SJCRH30 (cell line): Measurements from ENCODE around the gene MRPL18. TPM values are rescaled to one million over a fixed set of nuclear protein-coding genes. Genes with fewer than 3 reads are reported as not detected.
A peak's percentile ranks its signal among the peaks of the same experiment; 100 is the strongest.
"Not testable (repeated sequence)": the region's sequence is repeated elsewhere in the genome, so short reads cannot be mapped to it uniquely, and the experiment has no call there.

Source experiments
- DNase-seq, 2 experiments: peaks; one replicate each; pipeline ENCODE4 v3.0.0-alpha.2; 2015 to 2020
- H3K27ac ChIP-seq: fragments of 250-450 bp; sonication (Bioruptor Pico); 2 replicates; pipeline ENCODE4 v1.5.1; 2020; ENCODE audit warnings: mild to moderate bottlenecking, moderate library complexity
- H3K27me3 ChIP-seq: fragments of 250-450 bp; sonication (Bioruptor Pico); 2 replicates; pipeline ENCODE4 v1.5.1; 2020; ENCODE audit warnings: mild to moderate bottlenecking, moderate library complexity
- H3K36me3 ChIP-seq: fragments of 250-450 bp; sonication (Bioruptor Pico); 2 replicates; pipeline ENCODE4 v1.5.1; 2020; ENCODE audit warnings: mild to moderate bottlenecking, moderate library complexity
- H3K4me1 ChIP-seq: fragments of 250-450 bp; sonication (Bioruptor Pico); 2 replicates; pipeline ENCODE4 v1.5.1; 2020; ENCODE audit warnings: mild to moderate bottlenecking, moderate library complexity
- H3K4me3 ChIP-seq: fragments of 250-450 bp; sonication (Bioruptor Pico); 2 replicates; pipeline ENCODE4 v1.5.1; 2020; ENCODE audit warnings: mild to moderate bottlenecking, moderate library complexity
- H3K9me3 ChIP-seq: fragments of 250-450 bp; sonication (Bioruptor Pico); replicated peaks from 2 replicates; pipeline ENCODE4 v1.5.1; 2020; ENCODE audit warnings: mild to moderate bottlenecking, moderate library complexity
- total RNA-seq: library from RNA; depleted of rRNA; stranded (reverse); fragments of >200 nt; shearing (Covaris generic); gene quantifications from 2 replicates; pipeline ENCODE4 v1.2.3, GENCODE V29; 2014

Gene MRPL18
- total RNA-seq, 1 experiment from 2014 or later = 137 TPM

GRCh38 chr6:159819098-159819497 lies 28.8 kb downstream of the MRPL18 start:
- no peak for DNase-seq
- no peaks in the 10 kb centered on the region for H3K9me3 ChIP-seq
- H3K27ac ChIP-seq = no peak overlapping the region
- H3K4me3 ChIP-seq = no peak overlapping the region
- no peaks in the 10 kb centered on the region for H3K36me3 ChIP-seq
- H3K27me3 ChIP-seq = no peaks in the 10 kb centered on the region; the same call in 1 of the 2 replicates
- H3K4me1 ChIP-seq = peaks cover 3% of the 10 kb centered on the region; the same call in 1 of the 2 replicates

- Histone ChIP-seq H3K27me3 (no peaks in the 10 kb centered on the region; the same call in 1 of the 2 replicates), H3K4me1 (peaks cover 3% of the 10 kb centered on the region; the same call in 1 of the 2 replicates), H3K4me3 (peak overlapping the region; percentile 17), H3K36me3 (no peaks in the 10 kb centered on the region), H3K27ac (no peak overlapping the region), H3K9me3 (no peaks in the 10 kb centered on the region)
- peak; percentile 77 to 84 for DNase-seq
Measured at GRCh38 chr6:159819932-159820640, 29.8 kb downstream of the MRPL18 start.

- no peak for DNase-seq
- H3K4me3 ChIP-seq = no peak overlapping the region
- H3K27me3 ChIP-seq = no peaks in the 10 kb centered on the region; the same call in 1 of the 2 replicates
- no peaks in the 10 kb centered on the region for H3K36me3 ChIP-seq
- no peaks in the 10 kb centered on the region for H3K9me3 ChIP-seq
- H3K27ac ChIP-seq = no peak overlapping the region
- peaks cover 3% of the 10 kb centered on the region; the same call in 1 of the 2 replicates for H3K4me1 ChIP-seq
Measured at GRCh38 chr6:159821122-159821521, 30.9 kb downstream of the MRPL18 start.

- Histone ChIP-seq H3K36me3 (no peaks in the 10 kb centered on the region), H3K27ac (no peak overlapping the region), H3K4me1 (peaks cover 3% of the 10 kb centered on the region; the same call in 1 of the 2 replicates), H3K9me3 (no peaks in the 10 kb centered on the region), H3K4me3 (no peak overlapping the region), H3K27me3 (no peaks in the 10 kb centered on the region; the same call in 1 of the 2 replicates)
- DNase-seq = no peak
Measured at GRCh38 chr6:159821726-159822125, 31.5 kb downstream of the MRPL18 start.

GRCh38 chr6:159823953-159824352 lies 33.7 kb downstream of the MRPL18 start:
- Histone ChIP-seq H3K9me3 (no peaks in the 10 kb centered on the region), H3K27ac (no peak overlapping the region), H3K4me3 (no peak overlapping the region), H3K27me3 (no peaks in the 10 kb centered on the region; the same call in none of the 2 replicates), H3K36me3 (no peaks in the 10 kb centered on the region), H3K4me1 (peaks cover 6% of the 10 kb centered on the region; the same call in 1 of the 2 replicates)
- DNase-seq = no peak

- not testable (repeated sequence) for H3K9me3 ChIP-seq, H3K27me3 ChIP-seq, H3K36me3 ChIP-seq, H3K4me3 ChIP-seq, H3K4me1 ChIP-seq, DNase-seq, H3K27ac ChIP-seq
Measured at GRCh38 chr6:159824690-159825089, 34.4 kb downstream of the MRPL18 start.

GRCh38 chr6:159826004-159826403 lies 35.7 kb downstream of the MRPL18 start:
- H3K27me3 ChIP-seq = peaks cover 4% of the 10 kb centered on the region
- DNase-seq = no peak
- H3K4me1 ChIP-seq = 0 out of 2 replicates have a peak, but pooled peaks cover 4% of the 10 kb centered on the region
- H3K27ac ChIP-seq = no peak overlapping the region
- no peaks in the 10 kb centered on the region for H3K36me3 ChIP-seq
- no peak overlapping the region for H3K4me3 ChIP-seq
- H3K9me3 ChIP-seq = no peaks in the 10 kb centered on the region

- H3K27me3 ChIP-seq = peaks cover 4% of the 10 kb centered on the region
- H3K4me3 ChIP-seq = no peak overlapping the region
- no peaks in the 10 kb centered on the region for H3K36me3 ChIP-seq
- H3K9me3 ChIP-seq = no peaks in the 10 kb centered on the region
- DNase-seq = peak; percentile 49 to 72
- H3K4me1 ChIP-seq = 0 out of 2 replicates have a peak, but pooled peaks cover 4% of the 10 kb centered on the region
- H3K27ac ChIP-seq = no peak overlapping the region
Measured at GRCh38 chr6:159826968-159827647, 36.8 kb downstream of the MRPL18 start.

- Histone ChIP-seq H3K9me3 (no peaks in the 10 kb centered on the region), H3K4me1 (0 out of 2 replicates have a peak, but pooled peaks cover 4% of the 10 kb centered on the region), H3K27ac (no peak overlapping the region), H3K27me3 (peaks cover 4% of the 10 kb centered on the region), H3K4me3 (no peak overlapping the region), H3K36me3 (no peaks in the 10 kb centered on the region)
- DNase-seq = peak in 1 of 2 experiments; percentile 40
Measured at GRCh38 chr6:159828074-159828473, 37.8 kb downstream of the MRPL18 start.

GRCh38 chr6:159829526-159829925 lies 39.3 kb downstream of the MRPL18 start:
- Histone ChIP-seq H3K27me3 (peaks cover 4% of the 10 kb centered on the region), H3K4me3 (no peak overlapping the region), H3K4me1 (0 out of 2 replicates have a peak, but pooled peaks cover 4% of the 10 kb centered on the region), H3K27ac (no peak overlapping the region), H3K36me3 (no peaks in the 10 kb centered on the region), H3K9me3 (no peaks in the 10 kb centered on the region)
- no peak for DNase-seq

GRCh38 chr6:159830501-159831372 lies 40.5 kb downstream of the MRPL18 start:
- Histone ChIP-seq H3K27me3 (peaks cover 4% of the 10 kb centered on the region), H3K9me3 (no peaks in the 10 kb centered on the region), H3K4me1 (0 out of 2 replicates have a peak, but pooled peaks cover 4% of the 10 kb centered on the region), H3K27ac (no peak overlapping the region), H3K36me3 (no peaks in the 10 kb centered on the region), H3K4me3 (no peak overlapping the region)
- DNase-seq = no peak

- peaks cover 4% of the 10 kb centered on the region for H3K27me3 ChIP-seq
- no peaks in the 10 kb centered on the region for H3K9me3 ChIP-seq
- H3K4me1 ChIP-seq = 0 out of 2 replicates have a peak, but pooled peaks cover 4% of the 10 kb centered on the region
- no peaks in the 10 kb centered on the region for H3K36me3 ChIP-seq
- H3K27ac ChIP-seq = no peak overlapping the region
- no peak overlapping the region for H3K4me3 ChIP-seq
- DNase-seq = no peak
Measured at GRCh38 chr6:159831373-159831679, 41.1 kb downstream of the MRPL18 start.

- Histone ChIP-seq H3K36me3 (no peaks in the 10 kb centered on the region), H3K4me3 (no peak overlapping the region), H3K27me3 (peaks cover 4% of the 10 kb centered on the region), H3K4me1 (no peaks in the 10 kb centered on the region), H3K9me3 (no peaks in the 10 kb centered on the region), H3K27ac (no peak overlapping the region)
- DNase-seq = no peak
Measured at GRCh38 chr6:159832946-159833345, 42.7 kb downstream of the MRPL18 start.

- no peak for DNase-seq
- H3K27ac ChIP-seq = no peak overlapping the region
- H3K36me3 ChIP-seq = no peaks in the 10 kb centered on the region
- H3K27me3 ChIP-seq = peaks cover 4% of the 10 kb centered on the region
- H3K4me1 ChIP-seq = no peaks in the 10 kb centered on the region
- no peak overlapping the region for H3K4me3 ChIP-seq
- no peaks in the 10 kb centered on the region for H3K9me3 ChIP-seq
Measured at GRCh38 chr6:159833556-159833955, 43.3 kb downstream of the MRPL18 start.
